Parathyroid adenoma (tissue), 2 donors: ENCODE results near the gene ZNF397.

Experiments
- H2AFZ ChIP-seq: fragments of 300-600 bp; sonication (generic); one replicate; pipeline ENCODE4 v1.7.0; 2017; ENCODE audit warnings: antibody characterized with exemption, mild to moderate bottlenecking
- H3K27ac ChIP-seq: fragments of 300-600 bp; sonication (generic); one replicate; pipeline ENCODE4 v1.7.0; 2017
- H3K27me3 ChIP-seq: fragments of 300-600 bp; sonication (generic); one replicate; pipeline ENCODE4 v1.7.0; 2017; ENCODE audit warnings: low read length; ENCODE audit not compliant: control insufficient read depth, insufficient read depth
- H3K36me3 ChIP-seq: fragments of 300-600 bp; sonication (generic); one replicate; pipeline ENCODE4 v1.7.0; 2017; ENCODE audit warnings: low read length; ENCODE audit not compliant: control insufficient read depth, insufficient read depth
- H3K4me1 ChIP-seq: fragments of 300-600 bp; sonication (generic); one replicate; pipeline ENCODE4 v1.7.0; 2017; ENCODE audit warnings: control low read depth
- H3K4me2 ChIP-seq: fragments of 300-600 bp; sonication (generic); one replicate; pipeline ENCODE4 v1.7.0; 2017; ENCODE audit warnings: low read length
- H3K4me3 ChIP-seq: fragments of 300-600 bp; sonication (generic); one replicate; pipeline ENCODE4 v1.7.0; 2017; ENCODE audit warnings: low read depth, low read length
- H3K79me2 ChIP-seq: fragments of 300-600 bp; sonication (generic); one replicate; pipeline ENCODE4 v1.7.0; 2017; ENCODE audit warnings: control low read depth
- H3K9ac ChIP-seq: fragments of 300-600 bp; sonication (generic); one replicate; pipeline ENCODE4 v1.7.0; 2017; ENCODE audit warnings: mild to moderate bottlenecking
- H3K9me3 ChIP-seq: fragments of 300-600 bp; sonication (generic); one replicate; pipeline ENCODE4 v1.7.0; 2017; ENCODE audit warnings: low read length; ENCODE audit not compliant: control insufficient read depth
- CTCF ChIP-seq: fragments of 300-600 bp; sonication (generic); IDR thresholded peaks from one replicate; pipeline ENCODE4 v1.7.0; 2017; ENCODE audit warnings: antibody characterized with exemption, mild to moderate bottlenecking
- donor health status: primary hyperparathyroidism.

The ZNF397 gene

GRCh38 chr18:35306588-35307250 is 65.9 kb downstream of the ZNF397 start:
- Histone ChIP-seq H3K27me3 (no peaks in the 10 kb centered on the region), H3K79me2 (no peaks in the 10 kb centered on the region), H3K9ac (no peak overlapping the region), H3K36me3 (peaks cover 12% of the 10 kb centered on the region), H3K4me2 (no peak overlapping the region), H3K9me3 (peaks cover 26% of the 10 kb centered on the region), H3K4me1 (no peaks in the 10 kb centered on the region), H2AFZ (no peak overlapping the region), H3K4me3 (no peak overlapping the region), H3K27ac (no peak overlapping the region)
- TF ChIP-seq CTCF, result no peak
